IPS-18a (cell line): Measurements from ENCODE around the gene FHOD1.

Source experiments
- H3K27ac ChIP-seq: one replicate; pipeline ENCODE4 v1.5.1; 2013; ENCODE audit warnings: low read length
- H3K27me3 ChIP-seq: one replicate; pipeline ENCODE4 v1.6.1; 2013; ENCODE audit warnings: mild to moderate bottlenecking, low read length; ENCODE audit not compliant: control insufficient read depth, insufficient read depth
- H3K36me3 ChIP-seq: one replicate; pipeline ENCODE4 v1.6.1; 2013; ENCODE audit warnings: low read depth, low read length; ENCODE audit not compliant: control insufficient read depth
- H3K4me1 ChIP-seq: one replicate; pipeline ENCODE4 v1.6.1; 2013; ENCODE audit warnings: low read depth, low read length; ENCODE audit not compliant: control insufficient read depth
- H3K4me3 ChIP-seq: one replicate; pipeline ENCODE4 v1.5.1; 2013; ENCODE audit warnings: low read length
- H3K9ac ChIP-seq: one replicate; pipeline ENCODE4 v1.6.1; 2013; ENCODE audit warnings: mild to moderate bottlenecking, low read length, moderate library complexity
- H3K9me3 ChIP-seq: one replicate; pipeline ENCODE4 v1.6.1; 2013; ENCODE audit warnings: low read depth, low read length; ENCODE audit not compliant: control insufficient read depth

The FHOD1 gene

GRCh38 chr16:67223992-67224391 is 23.3 kb downstream of the FHOD1 start:
- H3K36me3 ChIP-seq, result peaks cover 8% of the 10 kb centered on the region
- H3K27ac ChIP-seq, result no peak overlapping the region
- H3K4me1 ChIP-seq, result peaks cover 4% of the 10 kb centered on the region
- H3K9ac ChIP-seq, result no peak overlapping the region
- no peak overlapping the region for H3K4me3 ChIP-seq
- H3K27me3 ChIP-seq, result peaks cover 4% of the 10 kb centered on the region
- H3K9me3 ChIP-seq, result no peaks in the 10 kb centered on the region

GRCh38 chr16:67216612-67217490 is 30.4 kb downstream of the FHOD1 start:
- Histone ChIP-seq H3K9me3 (no peaks in the 10 kb centered on the region), H3K4me1 (no peaks in the 10 kb centered on the region), H3K4me3 (no peak overlapping the region), H3K27me3 (peaks cover 8% of the 10 kb centered on the region), H3K9ac (no peak overlapping the region), H3K27ac (no peak overlapping the region), H3K36me3 (no peaks in the 10 kb centered on the region)

DNA sequence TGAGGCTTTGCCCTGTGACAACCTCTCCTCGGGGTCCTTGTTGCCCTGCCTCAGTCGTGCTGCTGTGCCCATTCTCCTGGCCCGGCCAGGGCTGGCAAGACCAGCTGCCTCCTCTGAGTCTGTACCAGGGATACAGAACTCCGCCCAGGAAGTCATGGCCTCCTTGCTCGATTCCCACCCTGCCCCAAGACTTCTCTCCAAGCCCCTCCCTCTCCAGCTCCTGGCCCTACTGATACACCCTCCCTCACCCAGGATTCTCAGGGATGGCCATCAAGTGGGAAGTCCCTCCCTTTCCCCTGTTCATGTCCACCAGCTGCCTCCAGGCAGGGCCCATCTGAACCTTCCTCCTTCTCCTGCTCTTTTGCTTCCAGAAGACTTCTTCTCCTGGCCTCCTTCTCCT is 31.6 kb downstream of the FHOD1 start:
- peaks cover 8% of the 10 kb centered on the region for H3K27me3 ChIP-seq
- no peaks in the 10 kb centered on the region for H3K4me1 ChIP-seq
- no peaks in the 10 kb centered on the region for H3K36me3 ChIP-seq
- no peak overlapping the region for H3K4me3 ChIP-seq
- H3K27ac ChIP-seq, result no peak overlapping the region
- no peaks in the 10 kb centered on the region for H3K9me3 ChIP-seq
- H3K9ac ChIP-seq, result no peak overlapping the region

DNA sequence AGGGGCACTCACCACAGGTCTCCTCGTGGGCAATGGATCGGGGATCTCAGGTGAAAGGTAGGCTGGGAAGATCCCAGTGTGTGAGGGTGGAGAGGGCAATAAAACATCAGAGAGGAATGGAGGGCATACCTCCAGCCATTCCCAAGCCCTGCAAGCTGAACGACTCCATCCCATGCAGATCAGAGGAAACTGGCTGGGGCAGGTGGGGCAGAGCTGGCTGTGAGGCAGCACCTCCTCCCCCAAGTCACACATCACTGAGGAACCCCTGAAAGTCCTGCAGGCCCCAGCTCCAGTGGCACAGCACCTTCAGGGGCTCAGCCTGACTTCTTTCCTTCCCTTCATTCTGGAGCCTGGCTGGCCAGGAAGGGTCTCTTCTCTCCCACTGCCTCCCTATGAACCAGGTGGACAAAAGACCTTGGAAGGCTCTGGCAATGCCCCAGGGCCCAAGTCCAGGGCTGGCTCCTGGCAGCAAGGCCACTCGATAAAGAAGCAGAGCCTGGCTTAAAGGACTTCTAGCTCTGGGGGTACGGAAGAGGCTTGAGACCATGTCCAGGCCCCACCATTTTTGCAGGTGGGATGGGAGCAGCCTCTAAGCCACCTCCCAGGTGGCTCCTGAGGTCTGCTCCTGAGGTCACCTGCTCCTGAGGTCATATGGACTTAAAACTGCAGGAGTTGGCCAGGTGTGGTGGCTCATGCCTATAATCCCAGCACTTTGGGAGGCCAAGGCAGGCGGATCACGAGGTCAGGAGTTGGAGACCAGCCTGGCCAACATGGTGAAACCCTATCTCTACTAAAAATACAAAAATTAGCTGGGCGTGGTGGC is 33.9 kb downstream of the FHOD1 start:
- Histone ChIP-seq H3K27ac (no peak overlapping the region), H3K36me3 (no peaks in the 10 kb centered on the region), H3K9ac (no peak overlapping the region)

DNA sequence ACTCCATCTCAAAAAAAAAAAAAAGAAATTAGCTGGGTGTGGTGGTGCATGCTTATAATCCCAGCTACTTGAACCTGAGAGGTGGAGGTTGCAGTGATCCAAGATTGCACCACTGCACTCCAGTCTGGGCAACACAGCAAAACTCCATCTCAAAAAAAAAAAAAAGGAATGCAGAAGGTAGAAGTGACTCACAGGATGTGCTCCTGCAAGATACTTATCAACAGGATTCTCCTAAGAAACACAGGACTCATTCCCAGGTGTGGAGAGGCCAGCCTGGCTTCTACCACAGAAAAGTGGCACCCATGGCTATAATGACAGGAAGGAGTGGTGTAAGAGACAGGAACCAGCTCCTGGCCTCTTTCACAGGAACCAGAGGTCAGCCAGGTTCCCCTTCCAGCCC is 34.5 kb downstream of the FHOD1 start:
- no peak overlapping the region for H3K27ac ChIP-seq
- H3K27me3 ChIP-seq, result peaks cover 5% of the 10 kb centered on the region
- no peaks in the 10 kb centered on the region for H3K9me3 ChIP-seq
- H3K9ac ChIP-seq, result no peak overlapping the region
- no peak overlapping the region for H3K4me3 ChIP-seq
- H3K4me1 ChIP-seq, result no peaks in the 10 kb centered on the region
- H3K36me3 ChIP-seq, result no peaks in the 10 kb centered on the region

More for the DNA sequence above, 33.9 kb downstream of the FHOD1 start:
- Histone ChIP-seq H3K4me3 (no peak overlapping the region), H3K4me1 (no peaks in the 10 kb centered on the region), H3K27me3 (peaks cover 5% of the 10 kb centered on the region), H3K9me3 (no peaks in the 10 kb centered on the region)

- Histone ChIP-seq H3K9ac (no peak overlapping the region), H3K4me1 (no peaks in the 10 kb centered on the region), H3K27me3 (peaks cover 5% of the 10 kb centered on the region), H3K36me3 (no peaks in the 10 kb centered on the region), H3K27ac (no peak overlapping the region), H3K4me3 (no peak overlapping the region), H3K9me3 (no peaks in the 10 kb centered on the region)
Measured at GRCh38 chr16:67211674-67212073, 35.6 kb downstream of the FHOD1 start.

- no peak overlapping the region for H3K9ac ChIP-seq
- H3K27ac ChIP-seq, result no peak overlapping the region
Measured at GRCh38 chr16:67210069-67210937, 37.0 kb downstream of the FHOD1 start.

GRCh38 chr16:67209565-67209964 is 37.7 kb downstream of the FHOD1 start:
- no peak overlapping the region for H3K27ac ChIP-seq
- no peaks in the 10 kb centered on the region for H3K36me3 ChIP-seq
- no peaks in the 10 kb centered on the region for H3K4me1 ChIP-seq
- no peak overlapping the region for H3K4me3 ChIP-seq
- H3K27me3 ChIP-seq, result peaks cover 5% of the 10 kb centered on the region
- H3K9ac ChIP-seq, result no peak overlapping the region
- no peaks in the 10 kb centered on the region for H3K9me3 ChIP-seq

More at GRCh38 chr16:67210069-67210937, 37.0 kb downstream of the FHOD1 start:
- Histone ChIP-seq H3K4me1 (no peaks in the 10 kb centered on the region), H3K9me3 (no peaks in the 10 kb centered on the region), H3K27me3 (peaks cover 5% of the 10 kb centered on the region), H3K36me3 (no peaks in the 10 kb centered on the region), H3K4me3 (no peak overlapping the region)

DNA sequence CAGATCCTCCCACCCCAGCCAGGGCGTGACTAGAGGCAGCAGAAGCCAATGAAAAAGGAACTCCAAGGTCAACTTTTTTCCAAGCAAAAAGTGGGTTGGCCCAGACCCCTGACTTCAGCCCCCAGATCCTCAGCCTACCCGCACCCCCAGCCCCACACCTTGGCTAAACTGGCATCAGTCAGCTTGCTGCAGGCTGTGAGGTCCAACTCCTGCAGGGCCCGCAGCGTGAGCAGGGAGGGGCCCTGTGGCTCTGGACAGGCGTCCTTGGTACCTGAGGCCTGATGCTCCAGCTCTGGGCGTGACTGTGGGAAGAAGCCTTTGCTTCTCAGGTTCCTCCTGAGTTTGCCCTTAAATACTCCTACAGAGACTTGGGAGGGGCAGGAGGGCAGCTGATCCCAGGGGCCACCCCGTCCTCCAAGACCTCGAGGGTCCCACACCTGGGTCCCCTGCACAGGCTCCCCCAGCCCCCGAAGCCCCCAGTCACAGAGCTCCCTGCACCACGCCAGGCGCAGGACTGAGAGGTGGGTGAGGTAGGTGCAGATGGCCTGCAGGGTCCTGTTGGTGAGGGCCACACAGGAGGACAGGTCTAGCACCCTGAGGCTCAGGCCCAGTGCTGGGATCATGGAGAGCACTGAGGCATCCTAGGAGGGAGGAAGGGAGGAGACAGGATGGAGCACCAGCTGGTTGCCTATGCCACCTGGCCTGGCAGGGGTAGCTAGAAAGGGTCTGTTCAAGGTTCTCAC is 39.0 kb downstream of the FHOD1 start:
- Histone ChIP-seq H3K9me3 (no peaks in the 10 kb centered on the region), H3K4me3 (no peak overlapping the region), H3K9ac (no peak overlapping the region), H3K36me3 (peaks cover 7% of the 10 kb centered on the region), H3K27me3 (peaks cover 5% of the 10 kb centered on the region), H3K27ac (no peak overlapping the region), H3K4me1 (no peaks in the 10 kb centered on the region)

DNA sequence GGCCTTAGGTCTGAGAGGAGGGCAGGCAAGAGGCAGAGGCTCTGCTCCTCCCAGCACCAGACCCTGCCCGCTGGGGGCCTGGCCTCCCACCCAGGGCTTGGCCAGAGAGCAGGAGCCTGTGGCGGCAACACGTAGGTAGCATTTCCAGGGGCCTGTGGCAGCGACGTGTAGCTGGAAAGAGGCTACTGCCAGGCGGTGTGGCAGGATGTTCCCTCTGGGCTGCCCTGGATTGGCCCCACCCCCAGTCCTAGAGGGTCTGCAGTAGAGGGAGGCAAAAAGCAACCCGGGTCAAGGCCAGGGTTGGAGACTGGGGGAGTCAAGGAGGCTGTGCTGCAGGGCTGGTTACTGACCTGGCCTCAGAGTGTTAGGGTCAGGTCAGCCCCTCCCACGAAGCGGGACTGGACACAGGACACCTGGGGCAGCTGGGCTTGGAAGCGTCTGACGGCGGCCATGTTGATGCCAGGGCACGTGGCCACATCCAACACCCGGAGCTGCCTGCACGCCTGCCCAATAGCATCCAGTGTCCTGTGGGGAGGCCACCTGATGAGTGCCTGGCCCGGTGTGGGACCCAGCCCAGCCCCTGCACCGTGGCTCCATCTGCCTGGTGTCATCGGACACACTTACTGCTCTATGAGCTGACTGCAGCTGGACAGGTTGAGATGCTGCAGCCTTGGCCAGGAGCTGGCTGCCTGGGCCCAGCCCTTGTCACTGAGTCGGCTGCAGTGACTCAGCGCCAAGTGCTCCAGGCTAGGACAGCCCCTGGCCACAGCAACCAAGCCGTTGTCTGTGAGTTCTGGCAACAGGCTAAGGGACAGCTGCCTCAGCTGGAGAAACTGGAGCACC is 39.8 kb downstream of the FHOD1 start:
- Histone ChIP-seq H3K4me1 (no peaks in the 10 kb centered on the region), H3K27ac (no peak overlapping the region), H3K9me3 (no peaks in the 10 kb centered on the region), H3K4me3 (no peak overlapping the region), H3K27me3 (no peaks in the 10 kb centered on the region), H3K36me3 (peaks cover 7% of the 10 kb centered on the region), H3K9ac (no peak overlapping the region)
